NCI-H446 treated with DMSO at 0.1 percent for 48 hours (cell line): ENCODE measurements around the gene CDADC1.
"Not testable (repeated sequence)": the region's sequence is repeated elsewhere in the genome, so short reads cannot be mapped to it uniquely, and the experiment has no call there.

Experiments used
- DNase-seq: peaks from one replicate; lab custom pipeline; 2025; lab: John Stamatoyannopoulos, UW

Gene CDADC1

GRCh38 chr13:49238621-49239020 lies 9.1 kb upstream of the CDADC1 start:
- no peak for DNase-seq

GRCh38 chr13:49240017-49240416 lies 7.7 kb upstream of the CDADC1 start:
- no peak for DNase-seq

- no peak for DNase-seq
Observed at GRCh38 chr13:49241296-49241695, 6.4 kb upstream of the CDADC1 start.

- DNase-seq, result no peak
Observed at GRCh38 chr13:49245101-49245500, 2.6 kb upstream of the CDADC1 start.

GRCh38 chr13:49246850-49247642 lies 679 bp upstream of the CDADC1 start:
- no peak for DNase-seq

- DNase-seq, result no peak
Observed at GRCh38 chr13:49248622-49249002, 887 bp downstream of the CDADC1 start.

GRCh38 chr13:49251326-49251725 lies 3.6 kb downstream of the CDADC1 start:
- no peak for DNase-seq

- no peak for DNase-seq
Observed at GRCh38 chr13:49253310-49253709, 5.6 kb downstream of the CDADC1 start.

- no peak for DNase-seq
Observed at GRCh38 chr13:49254007-49254406, 6.3 kb downstream of the CDADC1 start.

- DNase-seq, result no peak
Observed at GRCh38 chr13:49256841-49257240, 9.1 kb downstream of the CDADC1 start.

GRCh38 chr13:49258089-49258796 lies 10.5 kb downstream of the CDADC1 start:
- no peak for DNase-seq

- no peak for DNase-seq
Observed at GRCh38 chr13:49259586-49259985, 11.9 kb downstream of the CDADC1 start.

GRCh38 chr13:49262634-49263033 lies 14.9 kb downstream of the CDADC1 start:
- no peak for DNase-seq

GRCh38 chr13:49265822-49266221 lies 18.1 kb downstream of the CDADC1 start:
- no peak for DNase-seq

GRCh38 chr13:49271264-49271663 lies 23.5 kb downstream of the CDADC1 start:
- no peak for DNase-seq

GRCh38 chr13:49272296-49272695 lies 24.6 kb downstream of the CDADC1 start:
- no peak for DNase-seq

- no peak for DNase-seq
Observed at GRCh38 chr13:49278211-49278610, 30.5 kb downstream of the CDADC1 start.

GRCh38 chr13:49279112-49279511 lies 31.4 kb downstream of the CDADC1 start:
- no peak for DNase-seq

GRCh38 chr13:49279885-49280284 lies 32.2 kb downstream of the CDADC1 start:
- DNase-seq, result no peak

- no peak for DNase-seq
Observed at GRCh38 chr13:49287995-49288394, 40.3 kb downstream of the CDADC1 start.

GRCh38 chr13:49288458-49288857 lies 40.7 kb downstream of the CDADC1 start:
- no peak for DNase-seq

GRCh38 chr13:49292742-49293486 lies 45.2 kb downstream of the CDADC1 start:
- DNase-seq, result peak; percentile 16

GRCh38 chr13:49294723-49295122 lies 47.0 kb downstream of the CDADC1 start:
- DNase-seq, result not testable (repeated sequence)
